H1 (cell line): ENCODE data around the gene PHF3. TPM values are rescaled to one million over a fixed set of nuclear protein-coding genes. Genes with fewer than 3 reads are reported as not detected.

Source experiments
- ATF2 ChIP-seq: IDR thresholded peaks from 2 replicates; pipeline ENCODE4 v1.6.1; 2012; ENCODE audit warnings: low read length, inconsistent platforms
- ATF3 ChIP-seq: IDR thresholded peaks from 2 replicates; pipeline ENCODE4 v1.6.1; 2011; ENCODE audit warnings: low read depth, mild to moderate bottlenecking, low read length; ENCODE audit not compliant: insufficient read depth
- BACH1 ChIP-seq: IDR thresholded peaks from 2 replicates; pipeline ENCODE4 v1.6.1; 2012; ENCODE audit warnings: low read length, improper control_type of control experiment
- CEBPB ChIP-seq: IDR thresholded peaks from 2 replicates; pipeline ENCODE4 v1.6.1; 2012; ENCODE audit warnings: low read depth, low read length
- FOSL1 ChIP-seq: IDR thresholded peaks from 2 replicates; pipeline ENCODE4 v1.6.1; 2011; ENCODE audit warnings: mild to moderate bottlenecking, low read depth, low read length, moderate library complexity; ENCODE audit not compliant: insufficient read depth
- HDAC2 ChIP-seq, 2 experiments: fragments of 300-600 bp in 1 of 2; sonication (generic) in 1 of 2; IDR thresholded peaks; 2 replicates each; pipeline ENCODE4 v1.6.1; 2011 to 2012; ENCODE audit warnings: low read depth in 2 of 2, low read length in 2 of 2, mild to moderate bottlenecking in 2 of 2, moderate library complexity in 2 of 2, borderline replicate concordance in 1 of 2, inconsistent platforms in 1 of 2
- SIRT6 ChIP-seq: IDR thresholded peaks from one replicate; pipeline ENCODE4 v1.7.1; 2012; ENCODE audit warnings: low read length, inconsistent platforms
- polyA plus RNA-seq, 7 experiments: library from polyadenylated mRNA; depleted of rRNA in 3 of 7; stranded (reverse) in 5 of 7; unstranded in 2 of 7; fragments of >200 nt in 5 of 7; fragments of 200-250 nt in 2 of 7; gene quantifications; 1 replicate in 5 of 7; 2 replicates in 1 of 7; 4 replicates in 1 of 7; pipeline versions ENCODE4 v1.2.1 to v1.2.3, GENCODE V29; 2011 to 2013; ENCODE audit warnings: missing spikeins in 2 of 7, mixed read lengths in 2 of 7
- total RNA-seq: library from RNA; stranded (reverse); fragmentation: NEBNext Ultra II Directional; extraction: Animal tissue kit (Norgen Biotek cat#: 25700); gene quantifications from 2 replicates; pipeline ENCODE4 v1.2.1, GENCODE V29; 2021

The PHF3 gene
- total and polyA plus RNA-seq, 2 of the 8 experiments (the other 6 are each of a cell fraction or from before 2014, with no cell fraction given) = 10.1 to 69.3 TPM

- TF ChIP-seq ATF3 = no peak
- TF ChIP-seq CEBPB = no peak
- no peak for TF ChIP-seq ATF2
- no peak for TF ChIP-seq FOSL1
- no peak for TF ChIP-seq SIRT6
- no peak for TF ChIP-seq BACH1
- no peak for TF ChIP-seq HDAC2 (IDR thresholded peaks at IDR 0.05; ENCODE audit: borderline replicate concordance in 1 of 2, low read depth in 2 of 2, low read length in 2 of 2)
Measured at GRCh38 chr6:63592886-63593285, 42.7 kb upstream of the PHF3 start (continued).
